NCI-H1417 treated with DMSO at 0.1 percent for 48 hours (cell line): ENCODE measurements around the gene ANXA6.
"Not testable (repeated sequence)": the region's sequence is repeated elsewhere in the genome, so short reads cannot be mapped to it uniquely, and the experiment has no call there.

Source experiments
- DNase-seq: peaks from one replicate; lab custom pipeline; 2025; lab: John Stamatoyannopoulos, UW

Gene ANXA6

GRCh38 chr5:151180291-151180690 lies 22.7 kb upstream of the ANXA6 start:
- DNase-seq = no peak

DNA sequence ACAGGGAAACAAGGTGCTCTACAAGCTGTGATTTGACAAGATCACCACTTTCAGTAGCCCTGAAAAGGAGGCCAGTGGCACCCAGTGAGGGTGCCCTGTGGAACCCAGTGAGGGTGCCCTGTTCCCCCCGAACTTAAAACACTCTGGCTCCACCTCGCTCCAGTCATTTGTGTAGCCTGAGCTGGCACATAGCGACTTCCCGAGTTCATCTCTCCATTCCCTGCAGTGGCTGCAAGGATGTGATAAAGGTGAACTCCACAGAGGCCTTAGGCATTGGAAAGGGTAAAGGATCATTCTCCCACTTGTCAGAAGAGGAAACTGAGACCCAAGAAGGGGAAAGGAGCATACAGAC lies 21.9 kb upstream of the ANXA6 start:
- no peak for DNase-seq

- DNase-seq = no peak
Observed at GRCh38 chr5:151178777-151179488, 21.4 kb upstream of the ANXA6 start.

DNA sequence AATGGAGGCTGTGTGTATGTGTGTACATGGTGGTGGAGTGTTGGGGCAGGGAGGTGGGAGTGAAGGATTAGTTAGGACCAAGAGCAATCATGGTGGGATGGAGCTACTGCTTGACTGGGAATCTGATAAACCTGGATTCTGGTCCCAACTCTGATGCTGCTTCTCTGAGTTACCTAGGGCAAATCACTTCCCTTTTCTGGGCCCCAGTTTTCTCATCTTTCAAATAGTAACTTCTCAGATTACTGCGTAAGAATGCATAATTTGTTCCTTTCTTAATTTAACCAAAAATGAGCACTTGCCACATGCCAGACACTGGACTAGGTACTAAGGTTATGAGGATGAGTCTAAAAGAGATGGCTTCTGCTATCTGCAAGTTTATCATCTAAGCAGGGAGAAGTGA lies 20.8 kb upstream of the ANXA6 start:
- DNase-seq = no peak

GRCh38 chr5:151176268-151176667 lies 18.7 kb upstream of the ANXA6 start:
- DNase-seq = not testable (repeated sequence)

GRCh38 chr5:151174612-151175101 lies 17.1 kb upstream of the ANXA6 start:
- no peak for DNase-seq

DNA sequence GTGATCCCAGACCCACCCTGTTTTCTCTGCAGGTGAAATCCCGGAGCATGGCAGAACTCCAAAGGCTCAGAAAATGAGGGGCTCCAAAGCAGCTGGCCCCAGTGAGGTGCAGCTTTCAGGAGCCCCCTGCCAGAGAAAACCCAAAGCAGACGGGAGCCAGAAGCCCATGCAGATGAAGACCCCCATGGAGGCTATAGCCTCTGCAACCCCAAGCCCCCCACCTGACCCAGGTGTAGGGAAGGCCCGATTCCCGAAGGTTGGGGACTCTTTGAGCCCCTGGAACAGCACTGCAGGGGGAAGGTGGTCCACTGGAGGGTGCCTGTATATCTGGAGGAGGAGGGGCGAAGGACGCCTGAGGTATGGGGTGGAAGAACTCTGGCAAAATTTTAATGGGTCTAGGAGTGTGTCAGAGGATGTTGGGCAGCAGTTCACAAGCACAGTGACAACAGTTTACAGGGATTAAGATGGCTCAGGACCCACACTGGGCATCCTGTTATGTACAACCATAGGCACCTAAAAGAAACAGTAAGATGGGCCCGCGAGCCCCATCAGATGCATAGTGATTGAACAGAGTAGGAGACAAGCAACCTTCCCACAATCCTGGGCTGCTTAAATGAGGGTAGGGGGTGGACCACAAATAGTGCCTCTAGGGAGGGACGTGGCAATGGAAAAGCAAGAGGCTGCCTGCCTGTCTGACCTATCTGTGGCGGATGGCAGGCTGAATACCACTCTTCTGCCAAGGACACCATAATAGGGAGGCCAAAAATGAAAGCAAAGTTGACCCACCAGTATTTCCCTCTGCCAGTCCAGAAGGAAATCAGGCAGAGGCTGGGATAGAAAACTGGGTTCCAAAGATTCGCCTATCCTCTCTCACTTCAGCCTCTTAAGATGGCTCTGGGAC lies 16.4 kb upstream of the ANXA6 start:
- no peak for DNase-seq

GRCh38 chr5:151171529-151171928 lies 13.9 kb upstream of the ANXA6 start:
- DNase-seq = no peak

- no peak for DNase-seq
Observed at GRCh38 chr5:151168602-151169344, 11.2 kb upstream of the ANXA6 start.

- DNase-seq = no peak
Observed at GRCh38 chr5:151167022-151167421, 9.4 kb upstream of the ANXA6 start.

DNA sequence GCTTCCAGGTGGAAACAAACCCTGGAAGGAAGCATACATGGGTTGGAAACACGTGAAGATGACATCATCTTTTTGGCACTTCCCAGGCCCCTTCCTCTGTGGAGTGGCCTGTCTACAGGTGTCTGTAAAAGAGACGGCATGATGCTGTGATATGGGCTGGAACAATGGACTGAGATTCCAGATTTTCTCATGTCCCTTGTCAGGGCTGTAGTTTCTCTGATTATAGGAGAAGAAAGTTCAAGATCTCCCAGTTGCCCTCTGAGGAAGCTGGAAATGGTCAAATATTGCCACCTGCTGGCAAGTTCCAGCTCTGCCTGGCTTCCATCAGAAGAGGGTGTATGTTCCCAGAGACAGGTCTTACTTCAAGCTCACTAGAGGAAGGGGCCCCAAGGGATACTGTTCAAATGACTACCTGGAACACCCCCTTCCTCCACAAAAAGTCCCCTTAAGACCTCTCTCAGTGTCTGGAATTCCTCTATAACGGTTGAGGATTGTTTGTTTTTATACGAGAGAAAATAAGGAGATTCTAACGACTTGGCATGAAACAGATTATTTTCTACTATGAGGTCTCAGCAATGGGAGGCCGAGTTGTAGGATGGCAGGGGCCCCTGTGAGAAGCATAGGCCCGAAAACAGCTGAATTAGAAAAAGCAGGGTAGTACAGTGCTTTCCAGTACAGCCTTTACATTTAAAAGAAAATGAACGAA lies 7.3 kb upstream of the ANXA6 start:
- DNase-seq = no peak

GRCh38 chr5:151162776-151163175 lies 5.2 kb upstream of the ANXA6 start:
- no peak for DNase-seq

DNA sequence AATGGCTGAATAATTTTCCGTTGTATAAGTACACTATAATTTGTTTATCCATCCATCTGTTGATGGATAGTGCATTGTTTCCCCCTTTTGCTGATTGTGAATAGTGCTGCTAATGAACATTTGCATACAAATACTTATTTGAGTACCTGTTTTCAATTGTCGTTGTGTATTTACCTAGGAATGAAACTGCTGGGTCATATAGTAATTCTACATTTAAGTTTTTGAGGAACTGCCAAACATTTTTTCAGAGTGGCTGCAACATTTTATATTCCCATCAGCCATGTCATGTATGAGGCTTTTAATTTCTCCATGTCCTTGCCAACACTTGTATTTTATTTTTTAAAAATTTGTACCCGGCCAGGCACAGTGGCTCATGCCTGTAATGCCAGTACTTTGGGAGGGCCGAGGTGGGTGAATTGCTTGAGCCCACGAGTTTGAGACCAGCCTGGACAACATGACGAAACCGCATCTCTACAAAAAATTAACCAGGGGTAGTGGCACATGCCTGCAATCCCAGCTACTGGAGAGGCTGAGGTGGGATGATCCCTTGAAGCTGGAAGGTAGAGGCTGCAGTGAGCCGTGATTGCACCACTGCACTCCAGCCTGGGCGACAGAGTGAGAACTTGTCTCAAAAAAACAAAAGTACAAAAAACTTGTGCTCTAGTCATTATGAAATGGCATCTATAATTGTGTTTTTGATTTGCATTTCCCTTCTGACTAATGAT lies 2.2 kb upstream of the ANXA6 start:
- no peak for DNase-seq

GRCh38 chr5:151158287-151158661 lies 695 bp upstream of the ANXA6 start:
- no peak for DNase-seq

GRCh38 chr5:151156507-151157420 lies 815 bp downstream of the ANXA6 start:
- DNase-seq = no peak

DNA sequence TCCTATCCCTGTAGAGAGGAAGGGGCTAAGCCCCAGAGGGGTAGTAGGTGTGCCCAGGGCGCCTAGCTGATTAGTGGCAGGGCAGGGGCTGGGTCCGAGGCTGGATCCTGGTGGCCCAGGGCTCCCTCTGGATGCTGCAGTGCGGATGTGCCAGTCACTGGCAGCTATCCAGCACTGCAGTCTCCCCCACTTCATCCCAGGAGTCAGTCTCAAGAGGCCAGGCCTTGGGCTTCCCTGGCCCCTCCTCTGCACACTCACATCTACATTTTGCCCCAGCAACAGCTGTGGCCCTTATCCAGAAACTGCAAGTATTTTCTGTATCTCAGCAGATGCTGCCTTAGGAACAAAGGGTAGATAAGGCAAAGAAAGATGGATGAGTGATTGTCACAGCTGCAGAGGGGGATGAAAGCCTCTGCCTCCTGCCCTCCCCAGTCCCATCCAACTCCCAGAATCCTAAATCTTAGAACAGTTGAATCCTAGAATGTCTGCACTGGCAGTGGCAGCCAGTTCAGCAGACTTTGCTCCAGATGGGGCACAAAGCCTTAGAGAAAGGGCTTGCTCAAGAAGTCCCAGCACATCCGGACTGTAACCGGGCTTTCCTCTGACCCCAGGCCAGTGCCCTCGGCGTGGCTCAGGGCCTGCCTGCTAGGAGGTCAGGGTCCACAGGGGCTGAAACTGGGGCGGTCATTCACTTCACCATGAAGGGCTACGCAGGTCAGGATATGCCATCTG lies 1.6 kb downstream of the ANXA6 start:
- DNase-seq = no peak

GRCh38 chr5:151154931-151155774 lies 2.4 kb downstream of the ANXA6 start:
- DNase-seq = no peak

GRCh38 chr5:151153766-151154272 lies 3.8 kb downstream of the ANXA6 start:
- DNase-seq = no peak
